PC-9 (cell line): ENCODE data around the gene SSB. TPM values are rescaled to one million over a fixed set of nuclear protein-coding genes. Genes with fewer than 3 reads are reported as not detected.

Experiments
- BruUV-seq: library from RNA; stranded (reverse); fragments of 400-500 nt; replicated peaks from 2 replicates; lab custom pipeline; 2021; lab: Mats Ljungman, UMichigan
- CTCF ChIA-PET: fragments of 300-600 bp; sonication (Branson Sonifier 250); formaldehyde crosslinking; loops from one replicate; lab custom pipeline; 2022; ENCODE audit warnings: antibody characterized with exemption; lab: Charles Lee
- POLR2A ChIA-PET: fragments of 300-600 bp; sonication (Branson Sonifier 250); formaldehyde crosslinking; loops from one replicate; lab custom pipeline; 2022; ENCODE audit warnings: antibody characterized with exemption; ENCODE audit not compliant: unreplicated experiment; lab: Charles Lee
- DNase-seq, 2 experiments: peaks; one replicate each; pipeline versions ENCODE4 v3.0.0 to v3.0.0-alpha.2; 2015 to 2022; ENCODE audit warnings: mixed read lengths in 1 of 2
- H2AFZ ChIP-seq: fragments of 200-600 bp; sonication (generic); 2 replicates; pipeline ENCODE4 v1.8.1; 2017; ENCODE audit warnings: antibody characterized with exemption
- H3F3A ChIP-seq: fragments of 200-600 bp; sonication (generic); 2 replicates; pipeline ENCODE4 v1.8.1; 2017; ENCODE audit warnings: antibody characterized with exemption, mild to moderate bottlenecking, low read depth; ENCODE audit not compliant: insufficient read depth
- H3K27ac ChIP-seq: fragments of 200-600 bp; sonication (generic); 2 replicates; pipeline ENCODE4 v1.6.1; 2016; ENCODE audit warnings: mixed run types
- H3K27me3 ChIP-seq: fragments of 200-600 bp; sonication (generic); 2 replicates; pipeline ENCODE4 v1.6.1; 2016; ENCODE audit warnings: low read depth, mixed run types; ENCODE audit not compliant: insufficient read depth
- H3K36me3 ChIP-seq: fragments of 200-600 bp; sonication (generic); 2 replicates; pipeline ENCODE4 v1.6.1; 2016; ENCODE audit warnings: low read depth, mixed run types
- H3K4me1 ChIP-seq: fragments of 200-600 bp; sonication (generic); replicated peaks from 2 replicates; pipeline ENCODE4 v1.6.1; 2016; ENCODE audit warnings: mixed run types; ENCODE audit not compliant: insufficient read depth
- H3K4me2 ChIP-seq: fragments of 200-600 bp; sonication (generic); 2 replicates; pipeline ENCODE4 v1.6.1; 2017; ENCODE audit warnings: mixed run types
- H3K4me3 ChIP-seq: fragments of 200-600 bp; sonication (generic); 2 replicates; pipeline ENCODE4 v1.6.1; 2016; ENCODE audit warnings: mixed run types
- H3K79me2 ChIP-seq: fragments of 200-600 bp; sonication (generic); 2 replicates; pipeline ENCODE4 v1.6.1; 2017; ENCODE audit warnings: low read depth, mixed run types
- H3K9me2 ChIP-seq: fragments of 200-600 bp; sonication (generic); 2 replicates; pipeline ENCODE4 v1.8.1; 2017; ENCODE audit warnings: mild to moderate bottlenecking; ENCODE audit not compliant: insufficient read depth
- H3K9me3 ChIP-seq: fragments of 200-600 bp; sonication (generic); 2 replicates; pipeline ENCODE4 v1.8.1; 2016; ENCODE audit warnings: low read depth; ENCODE audit not compliant: insufficient read depth
- H4K20me1 ChIP-seq: fragments of 200-600 bp; sonication (generic); 2 replicates; pipeline ENCODE4 v1.8.1; 2017; ENCODE audit not compliant: insufficient read depth
- EZH2 ChIP-seq: fragments of 200-600 bp; sonication (generic); IDR thresholded peaks from 2 replicates; pipeline ENCODE4 v1.8.0; 2017; ENCODE audit warnings: antibody characterized with exemption, low read depth
- intact Hi-C: fragments of 100-400 bp; cut with micrococcal nuclease; formaldehyde crosslinking; loops from one replicate; pipeline ENCODE4 v1.10.0; 2022; ENCODE audit not compliant: unreplicated experiment
- total RNA-seq: library from RNA; stranded (reverse); gene quantifications from 2 replicates; pipeline ENCODE4 v1.2.3, GENCODE V29; 2021
- TF ChIP-seq, protein P1 (sequence below): fragments of 200-600 bp; sonication (generic); conservative IDR thresholded peaks from 2 replicates; pipeline ENCODE4 v1.6.1; 2017; ENCODE audit warnings: mixed run types, antibody characterized with exemption, mild to moderate bottlenecking, moderate library complexity

SSB gene
- total RNA-seq, 1 experiment from 2014 or later: 71.3 TPM

DNA sequence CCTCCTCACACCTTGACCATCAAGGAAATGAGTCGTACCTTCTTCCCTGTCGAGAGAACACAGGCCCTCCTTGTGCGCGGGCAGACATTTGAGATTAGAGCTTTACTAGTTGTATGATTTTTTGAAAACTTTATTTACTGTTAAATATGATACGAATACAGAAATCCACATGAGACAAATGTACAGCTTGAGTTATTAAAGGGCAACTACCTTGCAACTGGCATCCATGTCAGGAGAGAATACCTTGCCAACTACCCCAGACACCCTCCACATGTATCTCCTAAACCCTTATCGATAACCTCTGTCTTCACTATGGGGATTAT is 36.7 kb upstream of the SSB start:
- Histone ChIP-seq H3K36me3 (no peaks in the 10 kb centered on the region), H3K27ac (no peak overlapping the region), H4K20me1 (no peaks in the 10 kb centered on the region), H3F3A (no peaks in the 10 kb centered on the region), H3K27me3 (no peaks in the 10 kb centered on the region), H3K4me2 (no peak overlapping the region), H2AFZ (no peak overlapping the region), H3K4me1 (no peaks in the 10 kb centered on the region), H3K9me3 (no peaks in the 10 kb centered on the region), H3K4me3 (no peak overlapping the region), H3K79me2 (no peaks in the 10 kb centered on the region), H3K9me2 (no peaks in the 10 kb centered on the region)
- CTCF ChIA-PET: no interaction called here
- TF ChIP-seq EZH2: no peak
- TF ChIP-seq, protein P1, sequence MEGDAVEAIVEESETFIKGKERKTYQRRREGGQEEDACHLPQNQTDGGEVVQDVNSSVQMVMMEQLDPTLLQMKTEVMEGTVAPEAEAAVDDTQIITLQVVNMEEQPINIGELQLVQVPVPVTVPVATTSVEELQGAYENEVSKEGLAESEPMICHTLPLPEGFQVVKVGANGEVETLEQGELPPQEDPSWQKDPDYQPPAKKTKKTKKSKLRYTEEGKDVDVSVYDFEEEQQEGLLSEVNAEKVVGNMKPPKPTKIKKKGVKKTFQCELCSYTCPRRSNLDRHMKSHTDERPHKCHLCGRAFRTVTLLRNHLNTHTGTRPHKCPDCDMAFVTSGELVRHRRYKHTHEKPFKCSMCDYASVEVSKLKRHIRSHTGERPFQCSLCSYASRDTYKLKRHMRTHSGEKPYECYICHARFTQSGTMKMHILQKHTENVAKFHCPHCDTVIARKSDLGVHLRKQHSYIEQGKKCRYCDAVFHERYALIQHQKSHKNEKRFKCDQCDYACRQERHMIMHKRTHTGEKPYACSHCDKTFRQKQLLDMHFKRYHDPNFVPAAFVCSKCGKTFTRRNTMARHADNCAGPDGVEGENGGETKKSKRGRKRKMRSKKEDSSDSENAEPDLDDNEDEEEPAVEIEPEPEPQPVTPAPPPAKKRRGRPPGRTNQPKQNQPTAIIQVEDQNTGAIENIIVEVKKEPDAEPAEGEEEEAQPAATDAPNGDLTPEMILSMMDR: no peak
- POLR2A ChIA-PET: interaction anchor here (0.7 kb wide), 1 partner anchor 99 kb away, joined by 3 read pairs; no protein-coding TSS in a partner anchor
- DNase-seq: no peak
- no TSS peak for BruUV-seq
- intact Hi-C loops: no loop called here

DNA sequence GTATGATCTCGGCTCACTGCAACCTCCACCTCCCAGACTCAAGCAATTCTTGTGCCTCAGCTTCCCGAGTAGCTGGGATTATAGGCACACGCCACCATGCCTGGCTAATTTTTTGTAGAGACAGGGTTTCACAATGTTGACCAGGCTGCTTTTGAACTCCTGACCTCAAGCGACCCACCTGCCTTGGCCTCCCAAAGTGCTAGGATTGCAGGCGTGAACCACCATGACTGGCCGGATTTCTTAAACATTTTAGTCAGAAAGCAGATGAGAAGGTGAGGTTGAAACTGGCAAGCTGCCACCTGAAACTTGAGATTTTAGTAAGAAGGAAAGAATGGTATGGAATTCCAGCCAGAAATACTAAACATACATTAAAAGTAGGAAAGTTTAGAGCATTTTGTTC is 33.1 kb upstream of the SSB start:
- no peak overlapping the region for H2AFZ ChIP-seq
- intact Hi-C loops: no loop called here
- H3K9me2 ChIP-seq: no peaks in the 10 kb centered on the region
- no peaks in the 10 kb centered on the region for H3F3A ChIP-seq
- TF ChIP-seq EZH2: no peak
- TF ChIP-seq, protein P1: no peak
- H3K27ac ChIP-seq: no peak overlapping the region
- no peaks in the 10 kb centered on the region for H3K79me2 ChIP-seq
- BruUV-seq: no TSS peak
- no peak overlapping the region for H3K4me3 ChIP-seq
- H3K27me3 ChIP-seq: no peaks in the 10 kb centered on the region
- H3K36me3 ChIP-seq: no peaks in the 10 kb centered on the region
- no peaks in the 10 kb centered on the region for H3K4me1 ChIP-seq
- POLR2A ChIA-PET: no interaction called here
- CTCF ChIA-PET: interaction anchor here (0.7 kb wide), 1 partner anchor 61 kb away, joined by 4 read pairs; no protein-coding TSS in a partner anchor
- H4K20me1 ChIP-seq: no peaks in the 10 kb centered on the region
- no peaks in the 10 kb centered on the region for H3K9me3 ChIP-seq
- peak; percentile 5 to 38 for DNase-seq
- no peak overlapping the region for H3K4me2 ChIP-seq

DNA sequence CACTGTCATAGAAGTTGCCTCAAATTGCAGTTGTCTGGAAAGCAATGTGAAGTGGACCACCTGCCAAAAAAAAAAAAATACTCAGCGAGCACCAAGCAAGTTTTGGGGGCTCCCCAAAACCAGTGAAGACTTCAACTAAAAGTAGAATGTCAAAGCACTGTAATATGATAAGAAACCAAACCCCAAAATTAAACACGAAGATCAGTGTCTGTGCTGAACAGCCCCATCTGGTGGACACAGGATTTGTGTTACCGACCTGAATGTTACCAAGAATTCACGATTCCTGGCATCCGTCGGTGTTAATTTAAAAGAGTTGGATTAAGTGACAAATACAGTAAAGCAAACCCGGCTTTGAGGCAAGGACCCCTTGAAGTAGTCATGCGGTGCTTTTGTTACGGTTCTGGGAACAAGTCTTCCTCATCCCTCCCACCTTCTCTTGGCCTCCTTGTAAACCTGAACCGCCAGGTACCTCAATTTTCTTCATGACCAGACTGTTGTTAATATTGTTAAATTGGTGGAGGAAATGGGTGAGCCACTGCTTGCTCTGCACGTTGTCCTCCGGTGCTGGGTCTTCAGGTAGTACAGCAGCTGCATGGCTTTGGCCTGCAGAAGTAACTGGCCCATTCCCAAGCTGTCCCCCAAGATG is 31.3 kb upstream of the SSB start:
- no TSS peak for BruUV-seq
- intact Hi-C loops: no loop called here
- H4K20me1 ChIP-seq: no peaks in the 10 kb centered on the region
- DNase-seq: no peak
- no peak overlapping the region for H3K4me3 ChIP-seq
- no peak overlapping the region for H2AFZ ChIP-seq
- ChIA-PET POLR2A (no interaction called here), CTCF (no interaction called here)
- no peaks in the 10 kb centered on the region for H3K9me3 ChIP-seq
- no peaks in the 10 kb centered on the region for H3K4me1 ChIP-seq
- no peaks in the 10 kb centered on the region for H3F3A ChIP-seq
- no peaks in the 10 kb centered on the region for H3K9me2 ChIP-seq
- no peaks in the 10 kb centered on the region for H3K27me3 ChIP-seq
- TF ChIP-seq, protein P1: peak; percentile 66
- no peak for TF ChIP-seq EZH2
- H3K27ac ChIP-seq: no peak overlapping the region
- H3K79me2 ChIP-seq: no peaks in the 10 kb centered on the region
- H3K4me2 ChIP-seq: no peak overlapping the region
- H3K36me3 ChIP-seq: no peaks in the 10 kb centered on the region
